ENCODE results near the gene PNPLA8. TPM values are rescaled to one million over a fixed set of nuclear protein-coding genes. Genes with fewer than 3 reads are reported as not detected.
A peak's percentile ranks its signal among the peaks of the same experiment; 100 is the strongest.

The PNPLA8 gene
- total RNA-seq, 1 donor from 2014 or later = 29.5 TPM

DNA sequence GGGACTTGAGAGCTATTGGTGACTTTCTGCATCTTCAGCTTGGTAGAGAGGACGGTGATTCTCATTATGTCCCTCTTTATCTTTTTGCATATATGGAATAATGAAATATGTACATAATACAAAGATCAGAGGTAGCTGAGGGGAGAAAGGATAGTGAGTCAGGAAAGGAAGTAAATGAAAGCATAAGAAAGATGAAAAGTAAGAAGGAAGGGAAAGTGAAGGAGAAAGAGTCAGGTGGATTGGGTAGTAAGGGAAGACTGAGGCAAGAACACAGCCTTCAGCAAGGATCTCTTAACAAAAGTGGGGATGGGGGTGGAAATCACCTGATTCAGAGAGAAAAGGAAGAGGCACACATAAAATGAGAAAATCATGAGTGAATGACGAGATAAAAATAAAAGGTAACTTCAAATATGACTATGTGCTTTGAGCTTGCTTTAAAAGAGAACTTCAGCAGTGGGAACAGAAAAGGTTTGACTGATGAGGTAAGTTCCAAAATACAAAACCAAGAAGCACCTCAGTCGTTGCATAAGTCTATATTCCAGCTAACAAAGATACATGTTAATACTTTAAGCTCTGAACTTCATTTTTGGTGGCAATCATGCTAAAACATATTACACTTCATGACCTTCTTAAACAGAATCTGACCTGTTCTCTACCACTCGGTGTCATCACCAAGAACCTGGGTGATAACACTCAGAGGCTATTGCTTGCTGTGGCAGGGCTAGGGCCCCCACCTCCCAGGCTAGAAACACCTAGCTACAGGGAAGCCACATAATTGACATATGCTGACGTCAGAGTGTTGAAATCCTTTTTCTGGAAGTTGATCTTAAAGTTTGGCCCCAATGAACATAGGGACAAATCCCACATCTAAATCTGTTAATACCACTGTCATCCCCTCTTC, 102.6 kb downstream of the PNPLA8 start:
- Mint-ChIP-seq H3K27me3 (ENCODE audit: unreplicated experiment) (no peaks in the 10 kb centered on the region), H3K27ac (ENCODE audit: unreplicated experiment) (no peak overlapping the region), H3K36me3 (ENCODE audit: unreplicated experiment) (peaks cover 2% of the 10 kb centered on the region), H3K4me3 (ENCODE audit: unreplicated experiment) (no peak overlapping the region), H3K4me1 (ENCODE audit: unreplicated experiment) (peaks cover 42% of the 10 kb centered on the region), H3K9me3 (ENCODE audit: unreplicated experiment) (no peaks in the 10 kb centered on the region)
- DNase-seq (ENCODE audit: extremely low spot score, unreplicated experiment) = no peak
- TF ChIP-seq, protein P1, sequence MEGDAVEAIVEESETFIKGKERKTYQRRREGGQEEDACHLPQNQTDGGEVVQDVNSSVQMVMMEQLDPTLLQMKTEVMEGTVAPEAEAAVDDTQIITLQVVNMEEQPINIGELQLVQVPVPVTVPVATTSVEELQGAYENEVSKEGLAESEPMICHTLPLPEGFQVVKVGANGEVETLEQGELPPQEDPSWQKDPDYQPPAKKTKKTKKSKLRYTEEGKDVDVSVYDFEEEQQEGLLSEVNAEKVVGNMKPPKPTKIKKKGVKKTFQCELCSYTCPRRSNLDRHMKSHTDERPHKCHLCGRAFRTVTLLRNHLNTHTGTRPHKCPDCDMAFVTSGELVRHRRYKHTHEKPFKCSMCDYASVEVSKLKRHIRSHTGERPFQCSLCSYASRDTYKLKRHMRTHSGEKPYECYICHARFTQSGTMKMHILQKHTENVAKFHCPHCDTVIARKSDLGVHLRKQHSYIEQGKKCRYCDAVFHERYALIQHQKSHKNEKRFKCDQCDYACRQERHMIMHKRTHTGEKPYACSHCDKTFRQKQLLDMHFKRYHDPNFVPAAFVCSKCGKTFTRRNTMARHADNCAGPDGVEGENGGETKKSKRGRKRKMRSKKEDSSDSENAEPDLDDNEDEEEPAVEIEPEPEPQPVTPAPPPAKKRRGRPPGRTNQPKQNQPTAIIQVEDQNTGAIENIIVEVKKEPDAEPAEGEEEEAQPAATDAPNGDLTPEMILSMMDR (IDR thresholded peaks at IDR 0.05) = no peak

DNA sequence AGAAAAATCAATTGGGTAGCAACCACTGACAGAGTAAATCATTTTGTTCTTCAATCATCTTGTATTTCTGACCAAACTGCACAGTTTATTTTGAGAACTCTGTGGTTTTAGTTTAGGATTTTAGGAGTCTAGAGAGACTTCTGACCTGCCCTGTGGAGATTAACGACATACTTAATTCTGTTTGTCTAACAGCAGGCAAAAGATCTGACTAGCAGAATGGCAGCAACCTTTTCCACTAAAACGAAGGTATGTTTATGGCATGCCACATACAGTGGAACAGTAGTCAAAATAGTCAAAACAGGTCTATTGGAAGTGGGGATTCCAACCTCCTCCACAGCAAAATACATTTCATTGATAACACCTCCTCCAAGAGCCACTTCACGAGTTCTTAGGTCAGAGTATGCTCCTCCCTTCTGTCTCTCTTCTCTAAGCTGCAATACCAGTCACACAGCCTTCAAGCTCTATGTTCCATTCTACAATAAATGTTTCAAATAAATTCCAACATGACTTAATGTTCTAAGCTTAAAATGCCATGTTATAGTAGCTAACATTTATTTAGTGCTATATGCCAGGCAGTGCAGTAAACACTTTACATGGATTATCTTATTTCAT, 104.1 kb downstream of the PNPLA8 start:
- Mint-ChIP-seq H3K9me3 (ENCODE audit: unreplicated experiment) (no peaks in the 10 kb centered on the region), H3K4me3 (ENCODE audit: unreplicated experiment) (no peak overlapping the region), H3K36me3 (ENCODE audit: unreplicated experiment) (peaks cover 4% of the 10 kb centered on the region)

More for the DNA sequence above, 104.1 kb downstream of the PNPLA8 start:
- DNase-seq (ENCODE audit: extremely low spot score, unreplicated experiment) = no peak
- H3K27ac Mint-ChIP-seq (ENCODE audit: unreplicated experiment) = peak overlapping the region; percentile 45
- H3K4me1 Mint-ChIP-seq (ENCODE audit: unreplicated experiment) = peaks cover 43% of the 10 kb centered on the region
- TF ChIP-seq, protein P1 (IDR thresholded peaks at IDR 0.05) = no peak
- no peaks in the 10 kb centered on the region for H3K27me3 Mint-ChIP-seq (ENCODE audit: unreplicated experiment)

Other genes with a start within 250 kb of the PNPLA8 start
- gene NRCAM, start 69.7 kb downstream of the PNPLA8 start, total RNA-seq = 78.3 and 81.8 TPM in 2 replicates
- 26.8 and 29.8 TPM in 2 replicates for gene THAP5, start 43.6 kb upstream of the PNPLA8 start, total RNA-seq
- 20.5 and 23.3 TPM in 2 replicates for gene DNAJB9, start 43.7 kb upstream of the PNPLA8 start, total RNA-seq